NB4 (cell line): ENCODE data around the gene VIL1.

Experiments
- DNase-seq: peaks from one replicate; pipeline ENCODE4 v3.0.0; 2010; ENCODE audit warnings: low read depth
- H3K4me3 ChIP-seq: one replicate; pipeline ENCODE4 v1.5.1; 2011; ENCODE audit warnings: mild to moderate bottlenecking, low read depth, low read length, moderate library complexity
- CTCF ChIP-seq: IDR thresholded peaks from one replicate; pipeline ENCODE4 v1.5.1; 2012; ENCODE audit warnings: low read depth, low read length
- MAX ChIP-seq: IDR thresholded peaks from 2 replicates; pipeline ENCODE4 v1.6.1; 2011; ENCODE audit warnings: low read depth, low read length
- MYC ChIP-seq: IDR thresholded peaks from 2 replicates; pipeline ENCODE4 v1.6.1; 2011; ENCODE audit warnings: low read depth, low read length
- POLR2A ChIP-seq: IDR thresholded peaks from 2 replicates; pipeline ENCODE4 v1.6.1; 2011; ENCODE audit warnings: mild to moderate bottlenecking; ENCODE audit not compliant: insufficient read length; ENCODE audit errors: extremely low read depth

VIL1 gene

GRCh38 chr2:218434456-218434855 lies 15.5 kb downstream of the VIL1 start:
- TF ChIP-seq CTCF (no peak), POLR2A (no peak), MYC (no peak), MAX (no peak)
- no peak for DNase-seq
- H3K4me3 ChIP-seq: no peak overlapping the region

GRCh38 chr2:218435003-218435982 lies 16.4 kb downstream of the VIL1 start:
- no peak overlapping the region for H3K4me3 ChIP-seq
- no peak for DNase-seq
- TF ChIP-seq POLR2A: no peak
- no peak for TF ChIP-seq CTCF
- no peak for TF ChIP-seq MAX
- no peak for TF ChIP-seq MYC

- DNase-seq: no peak
- no peak overlapping the region for H3K4me3 ChIP-seq
- TF ChIP-seq POLR2A (no peak), CTCF (no peak), MAX (no peak), MYC (no peak)
These were observed 18.1 kb downstream of the VIL1 start for GRCh38 chr2:218436992-218437391.

- H3K4me3 ChIP-seq: no peak overlapping the region
- no peak for TF ChIP-seq MAX
- no peak for TF ChIP-seq POLR2A
- no peak for TF ChIP-seq MYC
- TF ChIP-seq CTCF: no peak
- DNase-seq: no peak
These were observed 19.0 kb downstream of the VIL1 start for GRCh38 chr2:218437969-218438368.

GRCh38 chr2:218438596-218438995 lies 19.7 kb downstream of the VIL1 start:
- DNase-seq: no peak
- TF ChIP-seq MAX (no peak), MYC (no peak), POLR2A (no peak), CTCF (no peak)
- H3K4me3 ChIP-seq: no peak overlapping the region
